Kasumi-1 (cell line): ENCODE data around the gene GOLGA8J.
"Not testable (repeated sequence)": the region's sequence is repeated elsewhere in the genome, so short reads cannot be mapped to it uniquely, and the experiment has no call there.

Source experiments
- DNase-seq, 2 experiments: peaks; one replicate each; lab custom pipeline; 2025; lab: John Stamatoyannopoulos, UW

GOLGA8J gene

GRCh38 chr15:30082655-30083054 is at the start of gene GOLGA8J:
Gene GOLGA8J (plus strand): TSS chr15:30082955. CDS start chr15:30083053, 98 bp downstream.
- not testable (repeated sequence) for DNase-seq

- no peak for DNase-seq
Observed at GRCh38 chr15:30033211-30033610, 49.5 kb upstream of the GOLGA8J start.

- DNase-seq = no peak
Observed at GRCh38 chr15:30033763-30034162, 49.0 kb upstream of the GOLGA8J start.

GRCh38 chr15:30036036-30036703 is 46.6 kb upstream of the GOLGA8J start:
- DNase-seq = no peak

GRCh38 chr15:30038667-30039523 is 43.9 kb upstream of the GOLGA8J start:
- no peak for DNase-seq

GRCh38 chr15:30041868-30042267 is 40.9 kb upstream of the GOLGA8J start:
- no peak for DNase-seq

- DNase-seq = no peak
Observed at GRCh38 chr15:30042556-30042955, 40.2 kb upstream of the GOLGA8J start.

GRCh38 chr15:30043211-30043655 is 39.5 kb upstream of the GOLGA8J start:
- DNase-seq = no peak

- DNase-seq = no peak
Observed at GRCh38 chr15:30044377-30044776, 38.4 kb upstream of the GOLGA8J start.

- DNase-seq = not testable (repeated sequence)
Observed at GRCh38 chr15:30044826-30045225, 37.9 kb upstream of the GOLGA8J start.

- not testable (repeated sequence) for DNase-seq
Observed at GRCh38 chr15:30045248-30046041, 37.3 kb upstream of the GOLGA8J start.

- no peak for DNase-seq
Observed at GRCh38 chr15:30046430-30046829, 36.3 kb upstream of the GOLGA8J start.

- no peak for DNase-seq
Observed at GRCh38 chr15:30055604-30056003, 27.2 kb upstream of the GOLGA8J start.

- DNase-seq = no peak
Observed at GRCh38 chr15:30056166-30056565, 26.6 kb upstream of the GOLGA8J start.

GRCh38 chr15:30059771-30060170 is 23.0 kb upstream of the GOLGA8J start:
- DNase-seq = no peak

GRCh38 chr15:30062881-30063280 is 19.9 kb upstream of the GOLGA8J start:
- DNase-seq = no peak

GRCh38 chr15:30063835-30064546 is 18.8 kb upstream of the GOLGA8J start:
- DNase-seq = no peak

GRCh38 chr15:30065025-30065801 is 17.5 kb upstream of the GOLGA8J start:
- DNase-seq = no peak

GRCh38 chr15:30068326-30068725 is 14.4 kb upstream of the GOLGA8J start:
- no peak for DNase-seq

- no peak for DNase-seq
Observed at GRCh38 chr15:30072630-30073029, 10.1 kb upstream of the GOLGA8J start.

- DNase-seq = no peak
Observed at GRCh38 chr15:30073915-30074314, 8.8 kb upstream of the GOLGA8J start.
